ENCODE data around the gene SPRYD7. TPM values are rescaled to one million over a fixed set of nuclear protein-coding genes. Genes with fewer than 3 reads are reported as not detected.
"Not testable (repeated sequence)": the region's sequence is repeated elsewhere in the genome, so short reads cannot be mapped to it uniquely, and the experiment has no call there.

Gene SPRYD7
- total RNA-seq, 1 experiment from 2014 or later: 12.0 TPM

DNA sequence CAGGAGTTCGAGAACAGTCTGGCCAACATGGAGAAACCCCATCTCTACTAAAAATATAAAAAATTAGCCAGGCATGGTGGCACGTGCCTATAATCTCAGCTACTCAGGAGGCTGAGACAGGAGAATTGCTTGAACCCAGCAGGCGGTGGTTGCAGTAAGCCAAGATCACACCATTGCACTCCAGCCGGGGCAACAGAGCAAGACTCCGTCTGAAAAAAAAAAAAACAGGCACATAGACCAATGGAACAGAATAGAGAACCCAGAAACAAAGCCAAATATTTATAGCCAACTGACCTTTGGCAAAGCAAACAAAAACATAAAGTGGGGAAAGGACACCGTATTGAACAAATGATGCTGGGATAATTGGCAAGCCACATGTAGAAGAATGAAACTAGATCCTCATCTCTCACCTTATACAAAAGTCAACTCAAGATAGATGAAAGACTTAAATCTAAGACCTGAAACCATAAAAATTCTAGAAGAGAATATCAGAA is 12.7 kb upstream of the SPRYD7 start:
- not testable (repeated sequence) for DNase-seq, H3K36me3 ChIP-seq

DNA sequence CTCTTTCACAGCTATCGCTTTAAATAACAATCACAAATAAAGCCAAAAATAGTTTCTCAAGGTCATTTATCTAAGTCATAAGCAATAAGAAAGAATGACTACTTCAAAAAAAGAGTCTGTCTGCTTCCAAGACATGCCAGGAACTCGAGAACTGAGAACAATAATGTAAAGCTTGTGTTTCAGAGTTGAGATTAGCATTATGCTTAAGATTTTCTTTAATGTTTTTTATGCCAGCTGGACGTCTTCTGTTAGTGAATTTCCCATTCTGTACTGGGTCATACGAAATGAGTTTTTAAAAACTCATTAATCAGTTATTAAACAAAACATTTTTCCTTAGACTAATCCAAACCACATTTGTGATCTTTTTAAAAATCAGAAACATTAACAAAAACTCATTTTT is 3.2 kb upstream of the SPRYD7 start:
- no peaks in the 10 kb centered on the region for H3K9me3 ChIP-seq (replicated peaks)
- H3K4me1 ChIP-seq: peaks cover 12% of the 10 kb centered on the region
- H3K4me3 ChIP-seq: no peak overlapping the region
- no peak overlapping the region for H3K27ac ChIP-seq
- DNase-seq: no peak
- no peaks in the 10 kb centered on the region for H3K36me3 ChIP-seq
- no peaks in the 10 kb centered on the region for H3K27me3 ChIP-seq

More for the DNA sequence above, 12.7 kb upstream of the SPRYD7 start:
- H3K4me1 ChIP-seq; H3K27ac ChIP-seq; H3K4me3 ChIP-seq; H3K9me3 ChIP-seq (replicated peaks); H3K27me3 ChIP-seq: not testable (repeated sequence)

DNA sequence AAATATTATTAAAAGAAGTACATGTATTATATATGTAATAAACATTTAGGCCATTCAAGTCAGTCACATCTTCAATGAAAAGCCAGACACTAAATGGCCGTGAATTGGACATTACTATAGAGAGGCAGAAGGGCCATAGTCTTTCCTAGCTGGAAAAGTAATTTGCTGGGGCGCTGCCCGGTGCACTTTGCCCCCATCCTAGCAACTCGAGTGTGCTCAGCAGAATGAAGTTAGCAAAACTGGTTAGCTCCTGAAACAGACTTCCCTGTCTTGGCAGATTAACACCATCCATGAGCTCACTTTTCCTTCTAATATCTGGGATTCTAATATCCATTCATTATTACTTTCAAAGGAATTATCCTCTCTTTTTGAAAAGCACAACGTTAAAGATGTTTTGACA is 2.8 kb upstream of the SPRYD7 start:
- DNase-seq: no peak
- Histone ChIP-seq H3K27me3 (no peaks in the 10 kb centered on the region), H3K27ac (no peak overlapping the region), H3K4me3 (no peak overlapping the region), H3K4me1 (peaks cover 12% of the 10 kb centered on the region), H3K36me3 (no peaks in the 10 kb centered on the region), H3K9me3 (replicated peaks) (no peaks in the 10 kb centered on the region)

DNA sequence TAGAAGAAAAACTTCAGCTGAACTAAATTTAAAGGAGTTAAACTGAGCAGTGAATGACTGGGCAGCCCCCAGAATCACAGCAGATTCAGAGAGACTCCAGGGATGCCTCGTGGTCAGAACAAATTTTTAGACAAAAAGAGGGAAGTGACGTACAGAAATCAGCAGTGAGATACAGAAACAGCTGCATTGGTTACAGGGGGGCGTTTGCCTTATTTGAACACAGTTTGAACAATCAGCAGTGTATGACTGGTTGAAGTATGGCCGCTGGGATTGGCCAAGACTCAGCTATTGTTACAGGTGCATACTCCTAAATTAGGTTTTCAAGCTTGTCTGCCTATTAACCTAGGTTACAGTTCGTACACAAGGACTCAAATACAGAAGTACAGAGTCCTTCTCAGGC is 2.2 kb upstream of the SPRYD7 start:
- Histone ChIP-seq H3K4me3 (no peak overlapping the region), H3K27me3 (no peaks in the 10 kb centered on the region), H3K9me3 (replicated peaks) (no peaks in the 10 kb centered on the region), H3K27ac (peak overlapping the region; percentile 40), H3K4me1 (peaks cover 12% of the 10 kb centered on the region), H3K36me3 (no peaks in the 10 kb centered on the region)
- DNase-seq: peak; percentile 56 to 80

DNA sequence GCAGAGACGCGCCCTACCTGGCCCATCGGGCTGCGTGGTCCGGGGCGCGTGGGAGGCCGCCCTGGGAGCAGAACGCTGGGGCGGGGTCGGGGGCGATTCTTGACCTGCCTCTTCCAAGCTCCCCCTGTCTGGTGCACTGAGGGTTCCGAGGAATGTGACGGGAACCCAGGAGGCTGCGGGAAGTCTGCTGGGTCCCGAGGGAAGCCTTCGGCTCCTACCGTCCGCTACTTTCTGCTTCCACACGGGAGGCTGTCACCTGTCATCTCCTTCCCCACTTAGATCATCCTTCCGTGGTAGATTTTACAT is 781 bp upstream of the SPRYD7 start:
- Histone ChIP-seq H3K27ac (no peak overlapping the region), H3K27me3 (no peaks in the 10 kb centered on the region), H3K4me1 (peaks cover 12% of the 10 kb centered on the region), H3K4me3 (peak overlapping the region; percentile 86), H3K9me3 (replicated peaks) (no peaks in the 10 kb centered on the region), H3K36me3 (no peaks in the 10 kb centered on the region)
- DNase-seq: peak in 1 of 2 experiments; percentile 6

DNA sequence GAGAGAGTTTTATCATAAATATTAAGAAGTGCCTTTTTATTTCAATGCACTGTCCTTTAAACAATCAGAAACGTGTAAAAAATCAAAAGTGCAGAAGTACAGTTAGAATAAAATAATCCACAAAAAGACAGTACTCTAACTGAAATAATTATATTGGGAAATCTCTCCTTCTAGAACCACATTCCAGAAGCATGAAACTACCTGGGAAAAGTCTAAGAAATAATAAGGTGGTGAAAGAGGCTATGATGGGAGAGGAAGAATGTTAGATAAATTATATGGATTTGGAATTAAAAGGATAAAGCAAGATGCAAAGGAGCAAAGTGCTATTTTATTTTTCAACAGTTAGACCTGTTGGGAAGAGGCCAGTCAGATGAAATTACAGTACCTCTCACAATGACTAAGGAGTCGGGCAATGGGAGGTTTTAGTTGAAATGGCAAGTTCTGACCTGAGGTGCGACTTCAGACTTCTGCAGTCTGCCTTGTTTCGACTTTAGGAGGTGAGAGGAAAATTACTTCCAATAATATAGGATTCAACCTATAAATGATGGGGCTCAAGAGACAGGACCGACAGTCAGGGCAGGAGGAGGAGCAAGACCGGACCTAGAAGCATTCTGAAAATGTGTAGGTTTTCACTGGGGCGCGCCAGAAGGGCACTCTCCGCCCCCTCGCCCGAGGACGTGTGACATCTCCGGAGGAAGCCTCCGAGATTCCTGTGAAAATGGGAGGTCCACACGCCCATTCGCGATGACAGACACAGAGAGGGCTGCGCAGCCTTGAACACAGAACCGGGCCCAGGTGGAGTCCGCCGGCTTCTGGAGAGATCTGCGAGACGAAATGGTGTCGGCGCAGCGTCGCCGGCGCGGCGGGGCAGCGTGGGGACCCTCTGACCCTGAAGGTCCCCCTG is 717 bp downstream of the SPRYD7 start:
- peak; percentile 68 to 76 for DNase-seq
- Histone ChIP-seq H3K9me3 (replicated peaks) (no peaks in the 10 kb centered on the region), H3K36me3 (no peaks in the 10 kb centered on the region; the same call in 1 of the 2 replicates), H3K27me3 (no peaks in the 10 kb centered on the region), H3K27ac (peak overlapping the region; percentile 55), H3K4me1 (peaks cover 12% of the 10 kb centered on the region), H3K4me3 (peak overlapping the region; percentile 86)

DNA sequence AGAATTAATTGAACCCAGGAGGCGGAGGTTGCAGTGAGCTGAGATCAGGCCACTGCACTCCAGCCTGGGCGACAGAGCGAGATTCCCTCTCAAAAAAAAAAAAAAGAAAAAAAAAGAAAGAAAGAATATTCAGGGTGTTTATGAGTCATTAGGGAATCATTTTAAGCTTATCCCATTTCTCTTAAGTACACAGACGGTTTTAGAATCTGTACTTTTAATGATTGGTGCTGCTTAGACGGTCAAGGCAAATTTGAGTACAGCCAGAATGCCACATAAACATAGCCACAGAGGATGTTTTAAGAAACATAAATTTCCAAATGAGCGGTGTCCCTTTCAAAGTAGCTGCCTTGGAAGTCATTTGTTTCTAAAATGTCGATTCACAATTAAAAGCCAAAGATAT is 2.6 kb downstream of the SPRYD7 start:
- H3K4me1 ChIP-seq: peaks cover 10% of the 10 kb centered on the region
- DNase-seq: no peak
- no peaks in the 10 kb centered on the region for H3K27me3 ChIP-seq
- H3K27ac ChIP-seq: no peak overlapping the region
- H3K36me3 ChIP-seq: peaks cover 6% of the 10 kb centered on the region
- H3K9me3 ChIP-seq (replicated peaks): no peaks in the 10 kb centered on the region
- no peak overlapping the region for H3K4me3 ChIP-seq

DNA sequence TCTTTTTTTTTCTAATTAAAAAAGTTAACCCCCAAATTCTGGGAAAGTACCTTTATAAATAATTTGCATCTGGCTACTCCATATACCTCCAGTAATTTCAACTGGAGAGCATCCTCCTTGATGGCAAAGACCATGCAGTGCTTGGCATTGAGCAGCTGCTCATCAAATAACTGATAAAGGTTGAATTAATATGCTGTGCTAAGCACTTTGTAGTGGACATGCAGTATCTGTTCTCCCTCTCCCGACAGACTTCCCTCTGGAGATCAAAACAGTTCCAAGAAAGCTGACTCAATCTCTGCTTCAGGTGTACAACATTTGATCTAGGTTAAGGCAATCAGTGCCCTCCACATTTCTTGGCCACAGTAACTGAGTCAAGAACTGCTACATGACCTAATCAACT is 3.3 kb downstream of the SPRYD7 start:
- Histone ChIP-seq H3K9me3 (replicated peaks) (no peaks in the 10 kb centered on the region), H3K4me1 (peaks cover 9% of the 10 kb centered on the region)
- no peak for DNase-seq

DNA sequence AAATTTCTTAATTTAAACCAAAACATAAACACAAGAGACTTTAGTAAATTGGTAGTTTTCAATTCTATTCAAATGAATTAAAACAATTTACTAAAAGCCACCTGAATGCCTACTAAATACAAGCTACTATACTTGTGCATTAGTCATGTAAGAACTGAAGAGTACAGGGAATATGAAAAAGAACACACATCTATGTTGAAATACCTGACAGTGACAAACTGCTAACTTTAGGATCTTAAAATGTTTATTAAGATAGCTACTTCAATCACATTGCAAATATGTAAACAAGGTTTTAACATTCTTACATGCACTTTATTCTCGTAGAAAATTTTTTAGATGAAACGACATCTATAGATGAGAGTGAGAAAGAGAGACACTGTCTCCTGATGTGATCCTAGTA is 4.1 kb downstream of the SPRYD7 start:
- peaks cover 8% of the 10 kb centered on the region for H3K36me3 ChIP-seq
- H3K27me3 ChIP-seq: no peaks in the 10 kb centered on the region
- no peak overlapping the region for H3K4me3 ChIP-seq
- peaks cover 5% of the 10 kb centered on the region for H3K4me1 ChIP-seq
- H3K27ac ChIP-seq: no peak overlapping the region
- no peaks in the 10 kb centered on the region for H3K9me3 ChIP-seq (replicated peaks)
- DNase-seq: no peak

More for the DNA sequence above, 3.3 kb downstream of the SPRYD7 start:
- Histone ChIP-seq H3K36me3 (peaks cover 8% of the 10 kb centered on the region), H3K27ac (no peak overlapping the region), H3K4me3 (no peak overlapping the region), H3K27me3 (no peaks in the 10 kb centered on the region)

DNA sequence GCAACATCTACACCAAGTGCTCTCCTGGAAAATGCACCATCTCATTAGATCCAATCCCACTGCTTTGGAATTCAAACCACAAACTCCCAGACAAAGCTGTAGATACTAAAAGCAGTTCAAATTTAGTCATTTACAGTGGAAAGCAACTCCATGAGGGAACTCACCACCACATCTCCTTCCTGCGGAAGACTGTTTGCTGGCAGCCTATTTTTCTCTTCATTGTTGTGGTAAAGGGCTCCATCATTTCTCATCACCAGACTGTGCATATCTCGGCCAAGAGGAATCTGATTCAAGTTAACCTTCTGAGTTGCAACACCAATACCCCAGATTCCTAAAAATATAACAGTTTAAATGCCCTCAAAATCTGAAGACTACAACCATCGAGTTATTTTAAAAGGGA is 8.4 kb downstream of the SPRYD7 start:
- Histone ChIP-seq H3K27ac (no peak overlapping the region), H3K4me3 (no peak overlapping the region), H3K4me1 (no peaks in the 10 kb centered on the region), H3K9me3 (replicated peaks) (no peaks in the 10 kb centered on the region), H3K36me3 (peaks cover 25% of the 10 kb centered on the region), H3K27me3 (no peaks in the 10 kb centered on the region)
- no peak for DNase-seq

DNA sequence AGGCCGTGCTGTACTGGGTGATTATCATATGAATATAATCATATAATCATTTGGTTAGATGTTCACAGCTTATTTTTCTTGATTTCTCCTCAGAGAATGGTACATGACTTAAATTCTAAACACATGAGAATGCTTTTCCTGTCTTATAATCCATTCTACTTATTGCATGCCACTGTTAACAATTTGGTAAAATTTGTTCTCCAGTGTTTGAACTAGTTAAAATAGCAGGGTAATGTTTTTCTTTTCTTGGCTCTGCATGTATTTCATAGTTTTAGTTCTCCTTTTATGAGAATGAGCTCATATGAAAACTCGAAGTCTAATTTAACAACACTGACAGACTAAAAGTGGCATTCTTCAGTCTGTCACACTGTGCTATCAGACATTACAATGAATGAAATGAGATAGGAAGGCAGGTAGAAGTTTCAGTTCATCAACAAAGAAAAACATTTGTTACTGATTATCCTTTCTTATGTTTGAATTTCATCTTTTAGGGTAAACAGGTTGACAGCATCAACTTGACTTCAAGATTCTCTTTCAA is 10.2 kb downstream of the SPRYD7 start:
- peaks cover 30% of the 10 kb centered on the region for H3K36me3 ChIP-seq
- DNase-seq: no peak
- H3K27ac ChIP-seq: no peak overlapping the region
- H3K4me3 ChIP-seq: no peak overlapping the region
- H3K27me3 ChIP-seq: no peaks in the 10 kb centered on the region
- H3K4me1 ChIP-seq: no peaks in the 10 kb centered on the region
- H3K9me3 ChIP-seq (replicated peaks): no peaks in the 10 kb centered on the region

DNA sequence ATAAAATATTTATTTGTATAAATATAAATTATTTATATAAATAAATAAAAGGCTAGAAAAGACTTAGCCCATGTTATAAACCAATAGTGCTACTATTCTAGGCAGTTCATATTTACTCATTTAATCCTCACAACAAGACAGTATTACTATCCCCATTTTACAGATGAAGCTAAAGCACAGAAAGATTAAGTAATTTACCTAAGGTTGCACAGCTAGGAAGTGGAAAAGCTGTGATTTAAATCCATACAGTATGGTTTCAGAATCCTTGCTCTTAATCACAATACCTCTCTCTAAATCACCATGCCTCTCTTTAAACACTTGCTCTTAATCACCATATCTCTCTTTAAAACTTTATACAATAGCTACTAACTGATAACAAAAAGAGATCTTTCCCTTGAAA is 13.8 kb downstream of the SPRYD7 start:
- Histone ChIP-seq H3K4me3 (no peak overlapping the region), H3K9me3 (replicated peaks) (no peaks in the 10 kb centered on the region), H3K36me3 (peaks cover 52% of the 10 kb centered on the region), H3K4me1 (no peaks in the 10 kb centered on the region), H3K27ac (no peak overlapping the region), H3K27me3 (no peaks in the 10 kb centered on the region)
- DNase-seq: no peak

DNA sequence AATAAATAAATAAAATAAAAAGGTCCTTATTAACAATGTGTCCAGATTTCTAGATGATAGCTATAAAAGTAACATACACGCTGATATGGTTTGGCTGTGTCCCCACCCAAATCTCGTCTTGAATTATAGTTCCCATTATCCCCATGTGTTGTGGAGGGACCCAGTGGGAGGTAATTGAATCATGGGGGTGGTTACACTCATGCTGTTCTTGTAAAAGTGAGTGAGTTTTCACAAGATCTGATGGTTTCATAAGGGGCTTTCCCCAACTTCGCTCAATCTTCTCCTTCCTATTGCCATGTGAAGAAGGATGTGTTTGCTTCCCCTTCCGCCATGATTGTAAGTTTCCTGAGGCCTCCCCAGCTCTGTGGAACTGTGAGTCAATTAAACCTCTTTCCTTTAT is 15.2 kb downstream of the SPRYD7 start:
- not testable (repeated sequence) for H3K4me1 ChIP-seq

DNA sequence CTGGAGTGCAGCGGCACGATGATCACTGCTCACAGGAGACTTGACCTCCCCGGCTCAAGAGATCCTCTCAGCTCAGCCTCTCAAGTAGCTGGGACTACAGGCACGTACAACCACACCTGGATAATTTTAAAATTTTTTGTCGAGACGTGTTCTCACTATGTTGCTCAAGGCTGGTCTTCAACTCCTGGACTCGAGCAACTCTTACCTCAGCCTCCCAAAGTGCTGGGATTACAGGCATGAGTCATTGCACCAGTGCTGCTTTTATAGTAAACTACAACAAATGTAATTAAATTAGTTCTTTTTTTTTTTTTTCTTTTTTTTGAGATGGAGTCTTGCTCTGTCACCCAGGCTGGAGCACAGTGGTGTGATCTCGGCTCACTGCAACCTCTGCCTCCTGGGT is 18.0 kb downstream of the SPRYD7 start:
- peaks cover 42% of the 10 kb centered on the region for H3K36me3 ChIP-seq
- not testable (repeated sequence) for H3K4me3 ChIP-seq; H3K9me3 ChIP-seq (replicated peaks); DNase-seq; H3K4me1 ChIP-seq; H3K27ac ChIP-seq; H3K27me3 ChIP-seq

More for the DNA sequence above, 15.2 kb downstream of the SPRYD7 start:
- H3K27ac ChIP-seq; H3K9me3 ChIP-seq (replicated peaks); DNase-seq; H3K27me3 ChIP-seq; H3K4me3 ChIP-seq: not testable (repeated sequence)
- H3K36me3 ChIP-seq: peaks cover 48% of the 10 kb centered on the region

DNA sequence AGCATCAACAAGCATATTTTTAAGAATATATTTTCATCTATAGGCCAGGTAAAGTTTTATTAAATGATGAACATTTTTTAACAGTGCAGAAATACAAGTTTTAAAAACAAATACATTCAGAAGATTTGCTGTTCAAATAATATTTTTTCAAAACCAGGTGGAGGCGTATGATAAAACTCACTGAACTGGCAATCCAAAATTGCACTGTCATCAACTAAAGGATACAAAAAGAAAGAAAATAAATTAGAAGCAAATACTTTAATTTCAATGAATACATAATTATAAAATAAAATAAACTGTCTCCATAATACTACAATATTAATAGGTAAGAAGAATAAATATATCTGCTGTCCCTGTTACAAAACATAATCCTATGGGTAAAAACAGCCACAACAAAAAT is 21.2 kb downstream of the SPRYD7 start:
- Histone ChIP-seq H3K27me3 (no peaks in the 10 kb centered on the region), H3K4me1 (no peaks in the 10 kb centered on the region), H3K4me3 (no peak overlapping the region), H3K27ac (no peak overlapping the region), H3K9me3 (replicated peaks) (no peaks in the 10 kb centered on the region), H3K36me3 (peaks cover 26% of the 10 kb centered on the region)
- DNase-seq: no peak

All from SJCRH30 (cell line).